Esophagus squamous epithelium (tissue), 4 donors: ENCODE data around the gene ATL2.

Source experiments
- CTCF ChIP-seq, 6 experiments: fragments of 450-650 bp in 4 of 6; fragments of 200-600 bp in 2 of 6; sonication (generic) in 2 of 6; IDR thresholded peaks; one replicate each; pipeline ENCODE4 v1.5.1; 2016 to 2019; ENCODE audit warnings: antibody characterized with exemption in 6 of 6, mild to moderate bottlenecking in 4 of 6, moderate library complexity in 4 of 6
- POLR2A ChIP-seq, 4 donors: fragments of 450-650 bp; IDR thresholded peaks; one replicate each; pipeline ENCODE4 v1.6.1; 2017; ENCODE audit warnings: antibody characterized with exemption in 4 of 4, mild to moderate bottlenecking in 4 of 4, moderate library complexity in 3 of 4

- TF ChIP-seq CTCF (IDR thresholded peaks at IDR 0.05) = no peak
- no peak for TF ChIP-seq POLR2A (IDR thresholded peaks at IDR 0.05)
Observed at GRCh38 chr2:38417745-38418689, 40.9 kb upstream of the ATL2 start.
